SK-N-MC (cell line): Measurements from ENCODE around the gene LIM2.

ENCODE experiments used
- EZH2 ChIP-seq: fragments of 200-600 bp; sonication (generic); IDR thresholded peaks from one replicate; pipeline ENCODE4 v1.6.1; 2017; ENCODE audit warnings: antibody characterized with exemption
- FOXP2 ChIP-seq: optimal IDR thresholded peaks from 2 replicates; pipeline ENCODE3; 2011; ENCODE audit warnings: mild to moderate bottlenecking, moderate library complexity; ENCODE audit not compliant: insufficient read depth; ENCODE audit errors: extremely low read length, control extremely low read depth
- POLR2AphosphoS5 ChIP-seq: IDR thresholded peaks from 2 replicates; pipeline ENCODE4 v1.6.1; 2012; ENCODE audit warnings: mild to moderate bottlenecking, low read depth, low read length, borderline replicate concordance

DNA sequence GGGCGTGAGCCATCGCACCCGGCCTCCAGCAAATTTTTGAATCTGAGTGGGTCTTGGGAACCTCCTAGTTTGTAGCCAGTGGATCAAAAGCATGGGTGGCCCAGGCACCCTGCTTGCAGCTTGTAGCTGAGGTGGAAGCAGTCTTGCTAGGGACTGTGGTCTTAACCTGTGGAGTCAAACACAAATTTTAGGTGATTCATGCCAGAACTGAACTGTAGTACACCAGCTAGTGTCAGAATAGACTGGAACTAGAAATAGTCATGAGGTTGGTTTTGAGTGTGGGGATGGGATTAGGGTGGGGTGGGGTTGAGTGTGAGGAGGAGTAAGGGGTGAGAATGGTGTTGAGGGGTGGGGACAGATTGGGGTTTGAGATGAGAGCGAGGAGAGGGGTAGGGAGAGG is 5.8 kb downstream of the LIM2 start:
- TF ChIP-seq FOXP2 (no peak), EZH2 (no peak), POLR2AphosphoS5 (no peak)
